SK-N-SH (cell line): Measurements from ENCODE around the gene SCNN1A. TPM values are rescaled to one million over a fixed set of nuclear protein-coding genes. Genes with fewer than 3 reads are reported as not detected.

ENCODE experiments used
- CTCF ChIP-seq: fragments of 200-600 bp; sonication (generic); IDR thresholded peaks from 2 replicates; pipeline ENCODE4 v1.6.1; 2017; ENCODE audit warnings: antibody characterized with exemption, mild to moderate bottlenecking, moderate library complexity
- EP300 ChIP-seq, 2 experiments: IDR thresholded peaks; 2 replicates each; pipeline versions ENCODE4 v1.4.0 to v1.6.1; 2012; ENCODE audit warnings: borderline replicate concordance in 1 of 2, low read depth in 1 of 2, low read length in 1 of 2
- EZH2phosphoT487 ChIP-seq: fragments of 200-600 bp; sonication (generic); IDR thresholded peaks from 2 replicates; pipeline ENCODE4 v1.6.1; 2017; ENCODE audit warnings: low read depth, mixed run types, mild to moderate bottlenecking, antibody characterized with exemption, moderate library complexity, borderline replicate concordance
- FOXJ3 ChIP-seq: sonication (generic); formaldehyde crosslinking; IDR thresholded peaks from 2 replicates; pipeline ENCODE4 v1.5.1; 2020; ENCODE audit warnings: mild to moderate bottlenecking, missing genetic modification reagents
- IRF3 ChIP-seq: fragments of 150-350 bp; IDR thresholded peaks from 2 replicates; pipeline ENCODE4 v1.6.1; 2016; ENCODE audit warnings: mild to moderate bottlenecking, low read depth, low read length
- JUND ChIP-seq: IDR thresholded peaks from 2 replicates; pipeline ENCODE4 v1.4.0; 2012
- MAX ChIP-seq: IDR thresholded peaks from 2 replicates; pipeline ENCODE4 v1.4.0; 2012; ENCODE audit warnings: low read depth
- MEF2A ChIP-seq: IDR thresholded peaks from 2 replicates; pipeline ENCODE4 v1.4.0; 2012; ENCODE audit warnings: low read depth, borderline replicate concordance
- NRF1 ChIP-seq: IDR thresholded peaks from 2 replicates; pipeline ENCODE4 v1.6.1; 2012; ENCODE audit warnings: low read depth, mild to moderate bottlenecking, low read length
- REST ChIP-seq: IDR thresholded peaks from 2 replicates; pipeline ENCODE4 v1.6.1; 2012; ENCODE audit warnings: mild to moderate bottlenecking, low read depth, low read length, moderate library complexity
- RFX5 ChIP-seq: IDR thresholded peaks from 2 replicates; pipeline ENCODE4 v1.6.1; 2012; ENCODE audit warnings: mild to moderate bottlenecking, improper control_type of control experiment, low read length
- SIN3A ChIP-seq: IDR thresholded peaks from 2 replicates; pipeline ENCODE4 v1.6.1; 2012; ENCODE audit warnings: low read depth, mild to moderate bottlenecking, low read length, moderate library complexity, borderline replicate concordance
- SMC3 ChIP-seq: IDR thresholded peaks from 2 replicates; pipeline ENCODE4 v1.6.1; 2012; ENCODE audit warnings: low read depth, low read length, improper control_type of control experiment
- TEAD4 ChIP-seq: IDR thresholded peaks from 2 replicates; pipeline ENCODE4 v1.4.0; 2012; ENCODE audit warnings: mild to moderate bottlenecking, borderline replicate concordance; ENCODE audit not compliant: insufficient read depth
- USF1 ChIP-seq: IDR thresholded peaks from 2 replicates; pipeline ENCODE4 v1.4.0; 2012; ENCODE audit warnings: low read depth, borderline replicate concordance
- YY1 ChIP-seq: IDR thresholded peaks from 2 replicates; pipeline ENCODE4 v1.4.0; 2012; ENCODE audit warnings: low read depth, mild to moderate bottlenecking
- ZBTB33 ChIP-seq: IDR thresholded peaks from 2 replicates; pipeline ENCODE4 v1.4.0; 2012; ENCODE audit warnings: low read depth, borderline replicate concordance
- polyA plus RNA-seq, 3 experiments: library from polyadenylated mRNA; depleted of rRNA; stranded (reverse); fragments of >200 nt; gene quantifications; 2 replicates each; pipeline ENCODE4 v1.2.3, GENCODE V29; 2012

The SCNN1A gene
- polyA plus RNA-seq, 1 of the 3 experiments (the other 2 are of a cell fraction), result 1.6 TPM

- TF ChIP-seq ZBTB33 (no peak), FOXJ3 (CRISPR knock-in tag) (no peak), NRF1 (no peak), REST (no peak), MAX (no peak), RFX5 (no peak), IRF3 (no peak), EZH2phosphoT487 (no peak), EP300 (IDR thresholded peaks at IDR 0.05; ENCODE audit: borderline replicate concordance in 1 of 2, low read depth in 1 of 2, low read length in 1 of 2) (peak in 1 of 2 experiments; percentile 46; a peak in 1 of 4 replicates), USF1 (no peak), CTCF (peak; percentile 77), MEF2A (peak; percentile 29; the same call in 1 of the 2 replicates), TEAD4 (no peak), JUND (peak; percentile 80), SIN3A (peak; percentile 43; the same call in 1 of the 2 replicates), SMC3 (peak; percentile 35), YY1 (no peak; the same call in 1 of the 2 replicates)
- TF ChIP-seq, all 33 proteins: peak for 13
These were observed 51.9 kb downstream of the SCNN1A start (continued) for GRCh38 chr12:6323340-6323994.
